ENCODE results near the gene C19orf33. TPM values are rescaled to one million over a fixed set of nuclear protein-coding genes. Genes with fewer than 3 reads are reported as not detected.

The C19orf33 gene
- total and polyA plus RNA-seq, 9 donors, result 0.44 to 9.2 (median 0.89) TPM; not detected in 1

- Histone ChIP-seq H3K27ac (ENCODE audit: low read length) (no peak overlapping the region), H3K4me3 (ENCODE audit: low read length) (no peak overlapping the region), H3K27me3 (ENCODE audit: control insufficient read depth, insufficient read depth, low read length) (peaks cover 13% of the 10 kb centered on the region), H3K4me1 (ENCODE audit: control insufficient read depth, insufficient read depth, low read length) (peaks cover 12% of the 10 kb centered on the region), H3K9me3 (replicated peaks; ENCODE audit: control insufficient read depth, low read depth, low read length) (no peaks in the 10 kb centered on the region), H3K36me3 (ENCODE audit: control insufficient read depth, insufficient read depth, low read length) (no peaks in the 10 kb centered on the region)
- DNase-seq, result no peak
- 56% methylated on average over 12 of the region's 12 CpGs for WGBS (ENCODE audit: insufficient coverage)
These were observed 37.0 kb upstream of the C19orf33 start for GRCh38 chr19:38266981-38267597.

GRCh38 chr19:38267761-38268483 is 36.1 kb upstream of the C19orf33 start:
- Histone ChIP-seq H3K27ac (ENCODE audit: low read length) (no peak overlapping the region), H3K36me3 (ENCODE audit: control insufficient read depth, insufficient read depth, low read length) (no peaks in the 10 kb centered on the region), H3K9me3 (replicated peaks; ENCODE audit: control insufficient read depth, low read depth, low read length) (no peaks in the 10 kb centered on the region), H3K4me1 (ENCODE audit: control insufficient read depth, insufficient read depth, low read length) (peaks cover 12% of the 10 kb centered on the region), H3K27me3 (ENCODE audit: control insufficient read depth, insufficient read depth, low read length) (peaks cover 13% of the 10 kb centered on the region), H3K4me3 (ENCODE audit: low read length) (no peak overlapping the region)
- WGBS (ENCODE audit: insufficient coverage), result 55% methylated on average over 9 of the region's 12 CpGs
- DNase-seq, result no peak

- Histone ChIP-seq H3K4me3 (ENCODE audit: low read length) (no peak overlapping the region), H3K4me1 (ENCODE audit: control insufficient read depth, insufficient read depth, low read length) (peaks cover 11% of the 10 kb centered on the region), H3K36me3 (ENCODE audit: control insufficient read depth, insufficient read depth, low read length) (no peaks in the 10 kb centered on the region), H3K27ac (ENCODE audit: low read length) (no peak overlapping the region), H3K27me3 (ENCODE audit: control insufficient read depth, insufficient read depth, low read length) (peaks cover 13% of the 10 kb centered on the region), H3K9me3 (replicated peaks; ENCODE audit: control insufficient read depth, low read depth, low read length) (no peaks in the 10 kb centered on the region)
- WGBS (ENCODE audit: insufficient coverage), result no CpG with 5 or more reads among the region's 8 CpGs
- no peak for DNase-seq
These were observed 35.5 kb upstream of the C19orf33 start for GRCh38 chr19:38268539-38268938.

DNA sequence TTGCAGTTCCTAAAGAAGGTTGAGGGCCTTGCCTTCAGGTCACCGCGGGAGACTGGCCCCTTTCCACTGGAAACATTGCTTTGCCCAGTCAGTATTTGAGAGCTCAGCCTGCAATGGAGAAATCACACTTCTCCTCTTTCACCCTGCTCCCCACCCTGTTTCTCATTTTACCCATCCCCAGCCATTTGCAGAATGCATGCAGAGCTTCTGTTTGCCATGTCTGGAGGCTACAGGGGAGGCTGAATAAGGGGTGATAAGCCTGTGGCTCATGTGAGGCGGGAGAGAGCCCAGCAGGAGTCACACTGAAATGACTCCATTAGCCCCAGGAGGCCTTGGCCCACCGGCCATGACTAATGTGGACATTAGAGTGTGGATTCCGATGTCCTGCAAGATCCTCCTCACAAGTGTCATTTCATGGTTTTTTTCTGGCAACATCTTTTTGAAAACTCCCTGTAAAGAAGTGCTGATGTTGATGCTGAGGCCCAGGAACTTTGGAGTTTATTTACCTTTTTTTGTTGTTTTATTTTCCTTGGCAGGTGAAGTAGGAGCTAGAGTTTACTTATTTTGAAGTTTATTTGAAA is 33.4 kb upstream of the C19orf33 start:
- no peaks in the 10 kb centered on the region for H3K9me3 ChIP-seq (replicated peaks; ENCODE audit: control insufficient read depth, low read depth, low read length)
- no peaks in the 10 kb centered on the region for H3K36me3 ChIP-seq (ENCODE audit: control insufficient read depth, insufficient read depth, low read length)
- WGBS (ENCODE audit: insufficient coverage), result 100% methylated on average over 1 of the region's 5 CpGs
- no peak overlapping the region for H3K27ac ChIP-seq (ENCODE audit: low read length)
- DNase-seq, result no peak
- H3K4me3 ChIP-seq (ENCODE audit: low read length), result no peak overlapping the region
- H3K4me1 ChIP-seq (ENCODE audit: control insufficient read depth, insufficient read depth, low read length), result no peaks in the 10 kb centered on the region
- H3K27me3 ChIP-seq (ENCODE audit: control insufficient read depth, insufficient read depth, low read length), result no peaks in the 10 kb centered on the region

- H3K27ac ChIP-seq (ENCODE audit: low read length), result no peak overlapping the region
- no peaks in the 10 kb centered on the region for H3K27me3 ChIP-seq (ENCODE audit: control insufficient read depth, insufficient read depth, low read length)
- 50% methylated on average over 1 of the region's 2 CpGs for WGBS (ENCODE audit: insufficient coverage)
- H3K9me3 ChIP-seq (replicated peaks; ENCODE audit: control insufficient read depth, low read depth, low read length), result no peaks in the 10 kb centered on the region
- no peak for DNase-seq
- H3K36me3 ChIP-seq (ENCODE audit: control insufficient read depth, insufficient read depth, low read length), result no peaks in the 10 kb centered on the region
- H3K4me1 ChIP-seq (ENCODE audit: control insufficient read depth, insufficient read depth, low read length), result peaks cover 2% of the 10 kb centered on the region
- no peak overlapping the region for H3K4me3 ChIP-seq (ENCODE audit: low read length)
These were observed 30.6 kb upstream of the C19orf33 start for GRCh38 chr19:38273499-38273898.

- H3K9me3 ChIP-seq (replicated peaks; ENCODE audit: control insufficient read depth, low read depth, low read length), result no peaks in the 10 kb centered on the region
- H3K36me3 ChIP-seq (ENCODE audit: control insufficient read depth, insufficient read depth, low read length), result no peaks in the 10 kb centered on the region
- no peak for DNase-seq
- H3K4me3 ChIP-seq (ENCODE audit: low read length), result no peak overlapping the region
- H3K4me1 ChIP-seq (ENCODE audit: control insufficient read depth, insufficient read depth, low read length), result peaks cover 2% of the 10 kb centered on the region
- 44% methylated on average over 6 of the region's 9 CpGs for WGBS (ENCODE audit: insufficient coverage)
- H3K27me3 ChIP-seq (ENCODE audit: control insufficient read depth, insufficient read depth, low read length), result no peaks in the 10 kb centered on the region
- no peak overlapping the region for H3K27ac ChIP-seq (ENCODE audit: low read length)
These were observed 29.3 kb upstream of the C19orf33 start for GRCh38 chr19:38274739-38275138.

DNA sequence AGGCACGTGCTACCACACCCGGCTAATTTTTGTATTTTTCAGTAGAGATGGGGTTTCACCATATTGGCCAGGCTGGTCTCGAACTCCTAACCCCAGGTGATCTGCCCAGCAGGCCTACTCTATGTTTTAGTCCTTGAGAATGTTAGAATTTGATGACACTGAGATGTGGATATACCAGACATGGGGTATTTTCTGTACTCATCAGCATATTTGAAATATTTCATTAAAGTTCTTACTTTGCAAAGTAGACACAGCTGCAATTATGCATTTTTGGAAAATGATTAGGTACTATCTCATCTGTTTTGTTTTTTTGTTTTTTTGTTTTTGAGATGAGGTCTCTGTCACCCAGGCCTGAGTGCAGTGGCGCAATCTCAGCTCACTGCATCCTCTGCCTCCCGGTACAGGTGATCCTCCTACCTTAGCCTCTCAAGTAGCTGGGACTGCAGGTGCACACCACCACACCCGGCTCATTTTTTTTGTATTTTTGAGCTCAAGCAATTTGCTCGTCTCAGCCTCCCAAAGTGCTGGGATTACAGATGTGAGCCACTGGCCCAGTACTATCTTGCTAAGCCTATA is 27.0 kb upstream of the C19orf33 start:
- DNase-seq, result no peak
- no peaks in the 10 kb centered on the region for H3K36me3 ChIP-seq (ENCODE audit: control insufficient read depth, insufficient read depth, low read length)
- peaks cover 2% of the 10 kb centered on the region for H3K4me1 ChIP-seq (ENCODE audit: control insufficient read depth, insufficient read depth, low read length)
- no peaks in the 10 kb centered on the region for H3K27me3 ChIP-seq (ENCODE audit: control insufficient read depth, insufficient read depth, low read length)
- no peak overlapping the region for H3K4me3 ChIP-seq (ENCODE audit: low read length)
- H3K27ac ChIP-seq (ENCODE audit: low read length), result no peak overlapping the region
- WGBS (ENCODE audit: insufficient coverage), result 80% methylated on average over 1 of the region's 7 CpGs
- no peaks in the 10 kb centered on the region for H3K9me3 ChIP-seq (replicated peaks; ENCODE audit: control insufficient read depth, low read depth, low read length)

DNA sequence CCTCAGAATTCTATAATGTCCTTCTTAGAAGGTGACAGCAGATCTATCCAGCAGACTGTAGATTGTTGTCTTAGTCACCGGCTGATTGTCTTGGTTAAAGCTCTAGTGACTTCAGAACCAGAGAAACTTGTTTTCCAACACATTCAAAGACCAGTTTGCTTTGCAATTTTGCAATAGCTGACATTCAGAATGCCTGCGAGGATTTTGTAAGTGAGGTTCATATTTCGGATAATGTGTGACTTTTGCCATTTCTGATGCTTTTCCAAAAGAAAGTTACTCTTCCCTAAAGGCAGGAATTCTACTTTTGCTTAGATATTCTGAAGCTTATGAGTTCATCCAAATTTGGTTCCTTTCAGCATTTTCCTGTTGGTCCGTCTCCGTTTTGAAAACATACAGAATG is 26.5 kb upstream of the C19orf33 start:
- Histone ChIP-seq H3K36me3 (ENCODE audit: control insufficient read depth, insufficient read depth, low read length) (no peaks in the 10 kb centered on the region), H3K27ac (ENCODE audit: low read length) (no peak overlapping the region), H3K4me1 (ENCODE audit: control insufficient read depth, insufficient read depth, low read length) (peaks cover 2% of the 10 kb centered on the region), H3K9me3 (replicated peaks; ENCODE audit: control insufficient read depth, low read depth, low read length) (no peaks in the 10 kb centered on the region), H3K4me3 (ENCODE audit: low read length) (no peak overlapping the region), H3K27me3 (ENCODE audit: control insufficient read depth, insufficient read depth, low read length) (no peaks in the 10 kb centered on the region)
- DNase-seq, result no peak
- no CpG with 5 or more reads among the region's 5 CpGs for WGBS (ENCODE audit: insufficient coverage)

DNA sequence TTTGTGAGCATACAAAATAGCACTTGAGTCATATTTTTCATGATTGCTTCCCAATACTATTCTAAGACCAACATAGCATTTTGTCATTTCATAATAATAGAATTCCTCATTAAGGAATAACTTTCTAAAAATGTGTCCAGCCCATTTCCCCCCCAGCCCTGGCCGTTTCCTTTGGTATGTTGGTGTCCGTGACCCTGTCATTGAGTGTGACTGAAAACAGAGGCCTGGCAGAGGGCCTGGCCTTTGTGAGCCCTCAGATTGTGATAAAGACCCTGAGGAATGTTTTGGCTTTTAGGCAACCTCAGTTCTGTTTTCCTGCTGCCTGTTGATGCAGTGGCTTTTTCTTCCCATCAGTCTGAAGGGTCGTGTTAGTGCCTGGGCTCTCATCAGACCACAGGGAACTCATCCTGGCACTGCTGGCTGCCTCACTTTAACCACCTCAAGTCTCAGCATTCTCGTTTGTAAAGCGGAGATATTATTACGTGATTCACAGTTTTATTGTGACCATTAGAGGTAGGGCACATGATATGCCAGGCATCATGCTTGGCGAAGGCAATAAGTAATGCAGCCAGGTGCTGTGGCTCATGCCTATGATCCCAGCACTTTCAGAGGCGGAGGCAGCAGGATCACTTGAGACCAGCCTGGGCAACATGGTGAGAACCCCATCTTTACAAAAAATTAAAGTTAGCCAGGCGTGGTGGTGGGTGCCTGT is 25.9 kb upstream of the C19orf33 start:
- H3K4me3 ChIP-seq (ENCODE audit: low read length), result no peak overlapping the region
- 67% methylated on average over 3 of the region's 9 CpGs for WGBS (ENCODE audit: insufficient coverage)
- no peak for DNase-seq

GRCh38 chr19:38278751-38279150 is 25.3 kb upstream of the C19orf33 start:
- Histone ChIP-seq H3K27ac (ENCODE audit: low read length) (no peak overlapping the region), H3K4me1 (ENCODE audit: control insufficient read depth, insufficient read depth, low read length) (peaks cover 2% of the 10 kb centered on the region), H3K27me3 (ENCODE audit: control insufficient read depth, insufficient read depth, low read length) (no peaks in the 10 kb centered on the region), H3K36me3 (ENCODE audit: control insufficient read depth, insufficient read depth, low read length) (no peaks in the 10 kb centered on the region), H3K4me3 (ENCODE audit: low read length) (no peak overlapping the region), H3K9me3 (replicated peaks; ENCODE audit: control insufficient read depth, low read depth, low read length) (no peaks in the 10 kb centered on the region)
- no CpG with 5 or more reads among the region's 2 CpGs for WGBS (ENCODE audit: insufficient coverage)
- DNase-seq, result no peak

More for the DNA sequence above, 25.9 kb upstream of the C19orf33 start:
- Histone ChIP-seq H3K27me3 (ENCODE audit: control insufficient read depth, insufficient read depth, low read length) (no peaks in the 10 kb centered on the region), H3K9me3 (replicated peaks; ENCODE audit: control insufficient read depth, low read depth, low read length) (no peaks in the 10 kb centered on the region), H3K4me1 (ENCODE audit: control insufficient read depth, insufficient read depth, low read length) (peaks cover 2% of the 10 kb centered on the region), H3K27ac (ENCODE audit: low read length) (peak overlapping the region; percentile 4), H3K36me3 (ENCODE audit: control insufficient read depth, insufficient read depth, low read length) (no peaks in the 10 kb centered on the region)
